Activated CD4-positive, alpha-beta T cell treated with anti-CD3 and anti-CD28 coated beads for 24 hours (primary cell): ENCODE measurements around the gene CUX1.
"Not testable (repeated sequence)": the region's sequence is repeated elsewhere in the genome, so short reads cannot be mapped to it uniquely, and the experiment has no call there.

ENCODE experiments used
- DNase-seq, 2 donors: peaks; one replicate each; pipeline ENCODE4 v3.0.0-alpha.2; 2020; ENCODE audit warnings: low read depth in 2 of 2

CUX1 gene

DNA sequence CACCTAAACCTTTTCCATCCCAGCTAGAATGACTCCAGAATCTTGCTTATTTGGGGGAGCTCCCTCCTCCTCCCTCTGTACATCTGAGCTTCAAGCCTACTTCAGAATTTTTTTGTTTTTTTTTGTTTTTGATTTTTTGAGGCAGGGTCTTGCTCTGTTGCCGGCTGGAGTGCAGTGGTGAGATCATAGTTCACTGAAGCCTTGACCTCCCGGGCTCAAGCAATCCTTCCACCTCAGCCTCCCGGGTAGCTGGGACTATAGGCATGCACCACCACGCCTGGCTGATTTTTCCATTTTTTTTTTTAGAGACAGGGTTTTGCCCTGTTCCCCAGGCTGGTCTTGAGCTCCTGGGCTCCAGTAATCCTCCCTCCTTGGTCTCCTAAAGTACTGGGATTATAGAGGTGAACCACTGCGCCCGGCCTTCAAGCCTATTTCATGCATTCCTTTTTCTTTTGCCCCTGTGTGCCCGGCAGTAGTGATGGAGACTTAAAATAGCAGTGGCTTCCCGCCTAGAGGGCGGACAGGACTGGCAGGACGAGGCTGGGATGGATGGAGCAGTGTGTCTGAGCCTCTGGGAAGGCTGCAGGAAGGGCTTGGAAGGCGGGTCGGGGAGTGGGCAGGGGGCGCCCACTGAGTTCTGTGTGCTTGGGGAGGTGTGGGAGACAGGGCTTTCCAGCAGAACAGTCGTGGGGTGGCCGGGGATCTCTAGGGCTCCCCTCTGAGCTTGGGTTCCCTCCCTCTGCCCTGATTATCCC is 8.8 kb downstream of the CUX1 start:
- no peak for DNase-seq

DNA sequence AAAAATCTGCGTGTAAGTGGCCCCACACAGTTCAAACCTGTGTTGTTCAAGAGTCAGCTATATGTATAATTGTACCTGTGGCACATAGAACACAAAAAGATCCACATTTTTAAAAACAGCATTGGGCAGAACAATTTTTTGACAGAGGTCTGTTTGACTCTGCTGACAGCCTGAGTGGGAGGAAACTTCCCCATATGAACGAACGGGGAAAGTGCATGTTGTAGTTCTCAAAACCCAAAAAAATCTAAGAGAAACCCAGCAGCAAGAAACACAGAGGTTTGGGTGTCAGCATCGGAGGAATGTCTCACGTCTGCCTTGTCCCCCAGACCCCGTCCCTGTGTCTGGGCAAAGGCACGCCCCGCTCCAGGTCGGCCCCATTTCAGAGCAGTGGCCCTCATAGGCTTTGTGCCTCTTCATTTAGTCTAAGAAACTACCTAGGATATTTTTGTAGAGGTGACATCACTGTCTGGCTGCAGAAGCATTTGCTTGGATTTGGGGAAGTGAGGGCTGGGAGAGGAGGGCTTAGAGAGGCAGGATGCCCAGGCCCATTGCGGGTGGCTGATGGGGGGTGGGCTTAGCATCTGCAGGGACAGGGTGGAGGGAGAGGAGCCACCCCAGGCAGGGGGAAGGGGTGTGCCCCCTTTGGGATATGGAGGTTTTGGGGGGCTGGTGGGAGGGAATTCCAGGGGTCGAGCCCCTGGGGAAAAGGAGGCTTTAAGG is 11.0 kb downstream of the CUX1 start:
- DNase-seq: no peak

DNA sequence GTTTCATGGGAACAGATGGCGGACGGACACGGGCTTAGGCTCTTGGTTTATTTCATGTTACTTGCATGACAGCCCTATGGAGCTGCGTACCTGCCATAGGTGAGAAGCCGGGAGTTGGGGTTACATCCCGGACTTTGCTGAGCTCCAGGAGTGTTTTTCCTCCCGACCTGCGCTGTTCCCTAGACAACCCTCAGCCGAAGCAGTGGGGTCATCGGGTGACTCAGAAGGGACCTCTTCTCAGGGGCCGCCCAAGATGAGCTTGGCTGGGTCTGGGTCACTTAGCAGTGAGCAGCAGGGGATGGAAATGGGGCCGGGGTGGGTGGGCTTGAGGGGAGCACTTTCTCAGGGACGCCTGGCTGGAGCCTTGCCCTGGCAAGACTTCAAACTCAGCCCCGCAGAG is 11.9 kb downstream of the CUX1 start:
- DNase-seq: no peak

DNA sequence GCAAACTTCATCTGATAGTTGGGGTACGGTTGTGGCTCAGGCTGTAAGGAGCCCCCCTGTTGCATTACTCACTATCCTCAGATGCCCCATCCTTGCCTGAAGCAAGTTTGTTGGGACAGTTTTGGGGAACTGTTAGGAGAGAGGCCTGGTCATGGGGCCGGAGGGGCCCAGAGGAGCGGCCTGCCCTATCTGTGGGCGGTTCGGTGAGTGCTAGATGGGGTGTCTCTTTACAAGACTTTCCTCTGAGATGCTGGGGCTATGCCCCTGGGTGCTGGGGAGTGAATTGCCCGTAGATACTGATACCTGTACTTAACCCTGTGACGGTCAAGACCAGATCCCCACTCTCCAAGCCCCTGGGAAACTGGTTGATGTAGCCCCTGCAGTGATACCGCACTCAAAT is 12.4 kb downstream of the CUX1 start:
- no peak for DNase-seq

DNA sequence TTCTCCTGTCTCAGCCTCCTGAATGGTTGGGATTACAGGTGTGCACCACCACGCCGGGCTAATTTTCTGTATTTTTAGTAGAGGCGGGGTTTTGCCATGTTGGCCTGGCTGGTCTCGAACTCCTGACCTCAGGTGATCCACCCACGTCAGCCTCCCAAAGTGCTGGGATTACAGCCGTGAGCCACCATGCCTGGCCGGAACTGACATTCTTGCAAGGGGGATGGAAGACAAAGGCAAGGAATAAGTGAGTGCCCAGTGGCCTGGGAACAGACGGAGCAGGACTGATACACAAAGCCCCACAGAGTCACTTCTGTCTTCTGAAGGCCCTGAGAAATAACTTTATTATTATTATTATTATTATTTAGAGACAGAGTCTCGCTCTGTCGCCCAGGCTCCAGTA is 14.0 kb downstream of the CUX1 start:
- not testable (repeated sequence) for DNase-seq

DNA sequence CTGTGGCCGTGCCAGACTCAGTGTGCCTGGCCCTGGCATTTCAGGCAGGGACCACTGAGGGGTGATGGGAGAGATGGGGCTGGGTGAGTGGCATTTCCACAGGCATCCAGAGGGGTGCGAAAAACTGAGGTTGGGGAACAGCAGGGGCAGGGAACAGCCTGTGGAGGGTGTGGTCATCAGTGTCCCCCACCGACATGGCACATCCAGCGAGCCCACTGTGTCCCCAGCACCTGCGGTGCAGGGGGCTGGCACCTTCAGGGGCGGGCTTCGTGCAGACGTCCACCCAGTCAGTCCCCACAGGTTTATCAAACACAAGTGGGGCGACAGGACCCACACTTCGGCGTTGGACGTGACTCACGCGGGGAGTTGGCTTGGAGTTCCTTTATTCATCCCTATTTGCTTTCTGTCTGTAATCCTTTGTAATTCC is 14.8 kb downstream of the CUX1 start:
- DNase-seq: no peak

DNA sequence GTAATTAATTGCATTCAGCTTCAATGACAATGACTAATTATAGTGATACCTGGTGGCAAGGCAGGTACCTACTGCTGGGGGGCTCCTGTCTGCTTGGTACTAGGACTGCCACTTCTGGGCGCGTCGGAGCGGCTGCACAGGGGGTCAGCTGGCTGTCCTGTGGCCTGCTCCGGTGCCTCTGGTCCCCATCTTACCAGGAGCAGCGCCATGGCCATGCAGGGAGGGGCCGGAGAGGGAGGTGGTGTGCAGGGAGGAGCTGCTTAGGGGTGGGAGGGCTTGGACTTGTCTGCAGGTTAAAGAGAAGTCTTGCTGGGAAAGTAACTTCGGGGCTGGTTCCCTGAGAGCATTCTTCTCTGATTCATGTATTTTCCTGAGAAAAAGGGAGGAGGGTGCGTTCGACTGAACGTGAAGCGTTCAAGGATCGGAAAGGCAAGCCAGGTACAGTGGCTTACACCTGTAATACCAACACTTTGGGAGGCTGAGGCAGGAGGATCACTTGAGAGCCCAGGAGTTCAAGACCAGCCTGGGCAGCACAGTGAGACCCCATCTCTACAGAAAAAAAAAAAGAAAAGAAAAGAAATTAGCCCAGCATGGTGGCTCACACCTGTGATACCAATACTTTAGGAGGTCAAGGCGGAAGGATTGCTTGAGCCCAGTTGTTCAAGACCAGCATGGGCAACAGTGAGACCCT is 15.4 kb downstream of the CUX1 start:
- DNase-seq: no peak

DNA sequence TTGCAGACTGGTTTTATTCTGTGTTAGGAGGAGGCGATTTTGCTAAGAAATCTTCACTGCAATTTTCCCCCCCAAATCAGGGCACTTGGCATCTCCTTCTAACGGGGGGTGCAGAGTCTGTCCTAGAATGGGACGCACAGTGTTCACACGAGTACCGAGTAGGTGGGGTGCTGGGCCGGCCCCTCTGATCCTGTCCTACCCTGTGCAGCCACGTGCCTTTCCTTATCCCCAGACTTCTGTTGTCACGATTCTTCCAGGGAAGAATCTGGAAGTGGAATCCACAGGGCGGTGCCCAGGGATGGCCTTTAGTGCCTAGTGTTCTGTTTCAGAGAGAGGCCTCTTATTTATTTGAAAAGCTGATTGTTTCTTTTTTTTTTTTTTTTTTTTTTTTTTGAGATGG is 16.4 kb downstream of the CUX1 start:
- no peak for DNase-seq

DNA sequence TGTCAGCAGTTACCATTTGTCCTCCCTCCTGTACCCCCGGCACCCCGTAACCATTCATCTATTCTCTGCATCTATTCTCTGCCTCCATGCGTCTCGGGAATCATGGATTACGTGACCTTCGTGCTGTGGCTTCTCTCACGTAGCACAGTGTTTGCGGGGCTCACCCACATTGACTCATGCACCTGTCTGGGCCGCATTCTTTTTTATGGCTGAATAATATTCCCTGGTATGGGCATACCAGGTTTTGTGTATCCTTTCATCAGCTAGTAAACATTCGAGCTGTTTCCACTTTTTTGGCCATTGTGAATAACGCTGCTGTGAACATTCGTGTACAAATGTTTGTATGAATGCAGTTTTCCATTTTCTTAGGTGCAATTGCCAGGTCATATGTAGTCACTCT is 17.7 kb downstream of the CUX1 start:
- no peak for DNase-seq

DNA sequence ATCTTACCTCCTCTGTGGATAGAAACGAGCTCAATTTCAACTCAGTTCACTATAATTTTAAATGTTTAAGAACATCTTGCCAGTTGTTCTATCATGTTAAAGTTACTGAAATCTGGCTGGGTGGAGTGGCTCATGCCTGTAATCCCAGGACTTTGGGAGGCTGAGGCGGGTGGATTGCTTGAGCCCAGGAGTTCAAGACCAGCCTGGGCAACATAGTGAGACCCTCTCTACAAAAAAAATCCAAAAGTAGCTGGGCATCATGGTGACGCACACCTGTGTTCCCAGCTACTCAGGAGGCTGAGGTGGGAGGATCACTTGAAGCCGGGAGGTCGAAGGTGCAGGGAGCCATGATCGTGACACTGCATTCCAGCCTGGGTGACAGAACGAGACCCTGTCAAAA is 20.0 kb downstream of the CUX1 start:
- not testable (repeated sequence) for DNase-seq

DNA sequence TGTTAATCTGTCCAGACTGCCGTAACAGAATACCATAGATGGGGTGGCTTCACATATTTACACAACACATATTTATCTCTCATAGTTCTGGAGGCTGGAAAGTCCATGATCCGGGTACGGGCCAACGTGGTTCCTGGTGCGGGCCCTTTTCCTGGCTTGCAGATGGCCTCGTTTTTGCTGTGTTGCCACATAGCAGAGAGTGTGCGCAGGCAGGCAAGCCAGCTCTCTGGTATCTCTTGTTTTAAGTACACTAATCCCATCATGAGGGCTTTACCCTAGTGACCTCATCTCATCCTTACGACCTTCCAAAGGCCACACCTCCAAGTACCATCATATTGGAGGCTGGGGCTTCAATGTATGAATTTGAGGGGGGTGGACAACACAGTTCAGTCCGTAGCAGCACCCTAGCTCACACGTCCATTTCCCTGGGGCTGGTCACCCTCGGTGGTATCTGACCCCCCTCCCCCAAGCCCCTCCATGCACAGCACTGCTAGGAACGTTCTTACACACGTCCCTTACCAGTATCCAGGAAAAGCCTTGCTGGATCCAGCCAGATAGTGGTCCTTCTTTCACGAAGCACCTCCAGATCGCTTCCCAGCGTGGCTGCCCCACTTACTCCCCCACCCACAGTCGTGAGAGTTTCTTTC is 21.5 kb downstream of the CUX1 start:
- DNase-seq: no peak

DNA sequence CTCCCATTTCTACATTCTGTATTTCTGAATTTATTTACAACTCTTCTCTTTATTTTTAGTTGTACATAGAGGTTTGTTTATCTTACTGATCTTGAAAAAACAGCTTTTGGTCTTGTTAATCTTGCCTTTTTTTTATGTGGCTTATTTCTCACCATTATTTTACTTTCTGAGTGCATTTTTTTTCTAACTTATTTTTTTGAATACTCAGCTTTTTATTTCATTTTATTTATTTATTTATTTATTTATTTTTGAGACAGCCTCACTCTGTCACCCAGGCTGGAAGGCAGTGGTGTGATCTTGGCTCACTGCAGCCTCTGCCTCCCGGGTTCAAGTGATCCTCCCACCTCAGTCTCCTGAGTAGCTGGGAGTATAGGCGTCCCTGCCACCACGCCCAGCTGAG is 23.9 kb downstream of the CUX1 start:
- no peak for DNase-seq

DNA sequence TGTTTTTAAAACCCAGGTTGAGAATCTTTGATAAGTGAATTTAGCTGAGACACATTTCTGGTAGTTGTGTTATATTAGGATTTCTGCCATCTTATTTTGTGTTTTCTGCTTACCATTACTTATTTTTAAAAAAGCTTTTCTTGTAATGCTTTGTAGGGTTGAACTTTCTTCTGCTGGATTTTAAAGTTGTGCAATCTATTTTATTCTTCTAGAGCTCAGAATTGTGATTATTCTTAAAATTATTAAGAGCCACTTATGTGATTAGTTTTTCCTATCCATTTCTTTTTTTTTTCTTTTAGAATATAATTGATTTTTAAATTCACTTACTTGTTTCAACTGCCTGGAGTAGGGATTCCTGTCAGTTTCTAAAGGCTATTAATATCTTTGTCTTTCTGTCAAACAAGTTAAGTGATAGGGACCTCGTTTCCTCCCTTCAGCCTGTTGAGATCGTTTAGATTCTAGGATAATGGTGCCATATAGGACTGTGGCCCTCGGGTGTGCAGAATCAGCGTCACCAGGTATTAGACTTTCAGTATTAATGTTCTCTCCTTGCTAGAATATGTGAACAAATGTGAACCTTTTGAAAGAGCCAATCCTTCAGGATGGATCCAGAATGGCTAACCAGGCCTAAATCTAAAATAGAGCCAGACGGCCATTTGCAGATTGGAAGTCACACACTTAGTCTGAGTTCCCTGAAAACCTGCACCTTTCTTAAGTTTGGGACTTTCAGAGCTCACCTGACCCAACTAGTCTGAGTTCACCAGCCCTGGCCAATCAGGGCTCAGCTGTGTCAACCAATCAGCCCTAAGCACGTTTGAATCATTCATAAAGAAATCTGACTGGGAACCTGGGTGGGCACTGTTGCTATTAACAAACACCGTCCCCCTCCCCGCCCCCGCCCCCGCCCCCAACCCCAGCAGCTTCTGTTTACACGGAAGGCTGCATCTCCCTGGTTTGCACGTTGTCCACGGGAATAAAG is 26.2 kb downstream of the CUX1 start:
- DNase-seq: no peak

DNA sequence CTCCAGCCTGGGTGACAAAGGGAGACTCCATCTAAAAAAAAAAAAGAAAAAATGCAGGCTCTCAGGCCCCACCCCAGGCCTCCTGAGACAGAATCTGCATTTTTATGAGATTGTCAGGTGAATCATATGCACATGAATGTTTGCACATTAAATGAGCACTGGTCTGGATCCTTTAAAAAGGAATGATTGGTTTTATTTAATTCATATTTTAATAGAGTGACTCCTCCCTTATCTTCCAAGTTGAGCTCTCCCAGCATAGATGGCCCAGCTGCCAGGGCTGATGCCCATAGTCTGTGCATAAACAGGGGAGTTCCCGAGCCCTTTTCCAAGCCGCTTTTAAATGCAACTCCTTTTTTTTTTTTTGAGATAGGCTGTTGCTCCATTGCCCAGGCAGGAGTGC is 28.5 kb downstream of the CUX1 start:
- no peak for DNase-seq

DNA sequence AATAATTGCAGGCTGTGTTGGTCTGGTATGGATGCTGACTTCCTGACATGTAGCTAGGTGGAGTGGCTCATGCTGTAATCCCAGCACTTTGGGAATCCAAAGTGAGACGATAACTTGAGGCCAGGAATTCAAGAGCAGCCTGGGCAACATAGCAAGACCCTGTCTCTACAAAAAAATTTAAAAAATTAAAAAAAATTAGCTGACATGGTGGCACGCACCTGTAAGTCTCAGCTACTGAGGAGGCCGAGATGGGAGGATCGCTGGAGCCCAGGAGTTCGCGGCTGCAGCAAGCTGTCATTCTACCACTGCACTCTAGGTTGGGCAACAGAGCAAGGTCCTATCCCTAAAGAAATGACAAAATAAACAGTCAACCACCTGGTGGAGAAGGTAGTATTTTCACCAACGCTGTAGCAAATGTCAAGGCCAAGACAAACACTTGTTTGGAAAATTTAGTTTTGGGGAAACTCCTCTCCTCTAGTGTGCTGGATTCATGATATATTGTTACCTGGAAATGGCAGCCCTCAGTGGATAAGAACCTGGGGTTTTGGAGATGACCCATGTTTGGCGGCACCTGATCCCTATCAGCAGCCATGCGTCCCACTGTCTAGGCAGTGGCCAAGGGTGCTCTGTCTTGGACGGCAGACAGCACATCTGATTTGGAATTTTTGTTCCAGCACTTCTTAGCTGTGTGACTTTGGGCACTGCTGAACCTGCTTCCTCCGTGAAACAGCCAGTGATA is 29.5 kb downstream of the CUX1 start:
- DNase-seq: no peak

DNA sequence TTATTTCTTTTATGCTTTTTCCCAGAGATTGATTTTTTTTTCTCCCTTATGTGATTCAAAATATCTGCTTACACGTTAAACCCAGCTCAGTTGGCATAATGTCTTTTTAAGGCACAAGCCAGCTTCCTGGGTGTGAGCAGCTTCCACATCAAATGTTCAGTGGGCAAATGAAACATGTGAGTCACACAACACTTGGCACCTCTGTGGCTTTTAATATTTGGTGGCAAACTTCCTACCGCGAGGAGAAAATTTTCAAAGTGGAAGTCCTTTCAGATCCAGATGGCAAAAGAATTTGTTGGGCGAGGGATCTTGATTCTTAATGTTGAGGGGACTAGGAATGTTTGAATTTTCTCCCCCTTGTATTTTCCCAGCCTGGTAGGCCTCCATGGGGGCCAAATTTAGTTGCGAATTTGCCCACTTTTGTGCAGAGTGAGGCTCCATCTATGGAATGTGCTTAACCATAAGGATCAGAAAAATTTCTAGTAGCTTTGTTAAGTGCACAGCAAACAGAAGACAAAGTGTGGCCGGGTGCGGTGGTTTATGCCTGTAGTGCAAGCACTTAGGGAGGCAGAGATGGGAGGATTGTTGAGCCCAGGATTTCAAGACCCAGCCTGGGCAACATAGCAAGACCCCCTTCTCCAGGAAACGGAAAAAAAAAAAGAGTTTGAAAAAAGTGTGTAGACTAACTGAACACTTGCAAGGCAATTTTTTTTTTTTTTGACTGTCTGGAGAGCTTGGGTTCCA is 31.0 kb downstream of the CUX1 start:
- DNase-seq: no peak

DNA sequence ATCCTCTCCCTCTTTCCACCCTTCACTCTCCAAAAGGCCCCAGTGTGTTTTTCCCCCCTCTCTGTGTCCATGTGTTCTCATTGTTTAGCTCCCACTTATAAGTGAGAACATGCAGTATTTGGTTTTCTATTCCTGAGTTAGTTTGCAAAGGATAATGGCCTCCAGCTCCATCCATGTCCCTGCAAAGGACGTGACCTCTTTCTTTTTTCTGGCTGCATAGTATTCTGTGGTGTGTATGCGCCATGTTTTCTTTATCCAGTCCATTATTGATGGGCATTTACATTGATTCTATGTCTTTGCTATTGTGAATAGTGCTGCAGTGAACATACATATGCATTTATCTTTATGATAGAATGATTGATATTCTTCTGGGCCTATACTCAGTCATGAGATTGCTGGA is 31.9 kb downstream of the CUX1 start:
- DNase-seq: not testable (repeated sequence)

DNA sequence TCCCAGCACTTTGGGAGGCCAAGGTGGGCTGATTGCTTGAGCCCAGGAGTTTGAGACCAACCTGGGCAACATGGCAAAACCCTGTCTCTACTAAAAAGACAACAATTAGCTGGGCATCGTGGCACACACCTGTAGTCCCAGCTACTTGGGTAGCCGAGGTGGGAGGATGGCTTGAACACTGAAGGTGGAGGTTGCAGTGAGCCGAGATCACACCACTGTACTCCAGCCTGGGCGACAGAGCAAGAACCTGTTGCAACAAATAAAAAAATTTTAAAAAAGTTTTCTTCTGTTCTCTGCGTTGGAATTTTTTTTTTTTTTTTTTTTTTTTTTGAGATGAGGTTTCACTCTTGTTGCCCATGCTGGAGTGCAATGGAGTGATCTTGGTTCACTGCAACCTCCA is 34.9 kb downstream of the CUX1 start:
- DNase-seq: not testable (repeated sequence)

DNA sequence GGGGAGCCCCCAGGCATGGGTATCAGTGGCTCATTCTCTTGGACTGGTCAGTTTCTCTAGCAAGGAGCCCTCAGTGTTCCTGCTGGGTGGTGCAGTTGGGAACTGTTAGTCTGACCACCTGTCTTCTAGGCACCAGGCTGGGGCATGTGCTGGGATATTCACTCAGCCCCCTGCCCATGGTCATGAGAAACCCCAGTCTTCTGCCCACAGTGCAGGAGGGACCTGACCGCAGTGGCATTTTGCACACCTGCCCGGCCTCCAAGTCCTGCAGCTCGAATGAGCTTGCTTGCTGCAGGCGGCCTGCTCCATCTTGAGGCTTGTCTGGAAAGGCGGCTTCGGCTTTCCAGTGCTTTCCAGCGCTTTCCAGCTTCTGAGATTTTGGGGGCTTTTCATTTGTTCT is 36.3 kb downstream of the CUX1 start:
- DNase-seq: no peak
